Psoas muscle (tissue), 8 donors: ENCODE measurements around the gene HPSE2. TPM values are rescaled to one million over a fixed set of nuclear protein-coding genes. Genes with fewer than 3 reads are reported as not detected.

Source experiments
- ATAC-seq, 4 donors: fragments of 200-7000 bp; cut with Tn5 transposase; one replicate each; pipeline ENCODE4 v1.9.1; 2020; ENCODE audit warnings: moderate library complexity in 3 of 4, mild to moderate bottlenecking in 2 of 4
- DNase-seq, 2 donors: peaks; one replicate each; pipeline ENCODE4 v3.0.0-alpha.2; 2020
- H3K27ac ChIP-seq: fragments of 200-600 bp; one replicate; pipeline ENCODE4 v1.8.0; 2022
- H3K27me3 ChIP-seq, 3 donors: fragments of 200-600 bp in 1 of 3; one replicate each; pipeline versions ENCODE4 v1.6.1 to v1.8.0; 2013 to 2022; ENCODE audit warnings: low read length in 2 of 3, mild to moderate bottlenecking in 2 of 3, moderate library complexity in 1 of 3; ENCODE audit not compliant: insufficient read depth in 3 of 3
- H3K36me3 ChIP-seq, 2 donors: fragments of 200-600 bp in 1 of 2; one replicate each; pipeline versions ENCODE4 v1.6.1 to v1.8.0; 2013 to 2022; ENCODE audit warnings: low read depth in 1 of 2, mild to moderate bottlenecking in 1 of 2, moderate library complexity in 1 of 2; ENCODE audit not compliant: insufficient read depth in 1 of 2
- H3K4me1 ChIP-seq: fragments of 200-600 bp; one replicate; pipeline ENCODE4 v1.8.0; 2022
- H3K4me3 ChIP-seq: fragments of 200-600 bp; one replicate; pipeline ENCODE4 v1.8.0; 2022; ENCODE audit warnings: mild to moderate bottlenecking
- H3K9me3 ChIP-seq: fragments of 200-600 bp; one replicate; pipeline ENCODE4 v1.8.0; 2022
- CTCF ChIP-seq: fragments of 200-600 bp; IDR thresholded peaks from one replicate; pipeline ENCODE4 v1.8.0; 2022; ENCODE audit warnings: antibody characterized with exemption
- WGBS, 3 donors: extraction: QIAGEN DNeasy Blood & Tissue Kit; methylation state at CpG; one replicate each; pipeline versions ENCODE4 v1.1.6 to v1.1.7; 2013; 5-methylcytosine and 5-hydroxymethylcytosine counted together
- intact Hi-C, 2 donors: fragments of 100-400 bp; cut with DNase I; formaldehyde crosslinking; loops; one replicate each; pipeline versions ENCODE4 v1.11.0 to v1.14.2; 2022
- polyA plus RNA-seq, 3 donors: library from polyadenylated mRNA; stranded (reverse); fragments of 200-250 nt; gene quantifications; one replicate each; pipeline ENCODE4 v1.2.3, GENCODE V29; 2013
- total RNA-seq, 4 donors: library from RNA; stranded (reverse); fragmentation: NEBNext Ultra II Directional in 2 of 4; extraction: Animal tissue kit (Norgen Biotek cat#: 25700) in 2 of 4; gene quantifications; one replicate each; pipeline versions ENCODE4 v1.2.1 to v1.2.4, GENCODE V29; 2021 to 2023
- donor health status: healthy with polysubstance abuse.
- donor health status: DM: no; HTN: no; CAD: no; lungs with moderate emphysema.
- donor health status: Bipolar disorder and iron deficiency.
- donor health status: healthy.
- donor health status: DM: yes; HTN: yes; CAD: no.
- donor health status: DM: no; HTN: no; CAD: no.
- donor health status: DM: no; HTN: no; CAD: no.
- donor health status: DM: yes; HTN: yes; CAD: no.

HPSE2 gene
- total and polyA plus RNA-seq, 7 donors, result 0.01 to 0.17 (median 0.03) TPM; not detected in 4

- Histone ChIP-seq H3K27me3 (no peaks in the 10 kb centered on the region), H3K4me3 (no peak overlapping the region), H3K4me1 (no peaks in the 10 kb centered on the region), H3K9me3 (no peaks in the 10 kb centered on the region), H3K27ac (no peak overlapping the region), H3K36me3 (no peaks in the 10 kb centered on the region)
- 80 to 97% (median 85%) methylated on average over 1 of the region's 1 CpG for WGBS, 3 donors
- intact Hi-C loops, result no loop called here
- ATAC-seq, result no peak
- no peak for TF ChIP-seq CTCF
- no peak for DNase-seq
These were observed 349.0 kb downstream of the HPSE2 start for GRCh38 chr10:98886686-98887085.

GRCh38 chr10:98885378-98885777, 350.3 kb downstream of the HPSE2 start:
- H3K4me3 ChIP-seq, result no peak overlapping the region
- no peaks in the 10 kb centered on the region for H3K9me3 ChIP-seq
- intact Hi-C loops, result no loop called here
- H3K27ac ChIP-seq, result no peak overlapping the region
- H3K27me3 ChIP-seq, result no peaks in the 10 kb centered on the region
- no peaks in the 10 kb centered on the region for H3K36me3 ChIP-seq
- ATAC-seq, result no peak
- no peaks in the 10 kb centered on the region for H3K4me1 ChIP-seq
- no peak for TF ChIP-seq CTCF
- no peak for DNase-seq

GRCh38 chr10:98881789-98882188, 353.9 kb downstream of the HPSE2 start:
- no peak for TF ChIP-seq CTCF
- no peak for DNase-seq
- H3K36me3 ChIP-seq, result no peaks in the 10 kb centered on the region
- no peaks in the 10 kb centered on the region for H3K4me1 ChIP-seq
- no peak overlapping the region for H3K4me3 ChIP-seq
- no peaks in the 10 kb centered on the region for H3K9me3 ChIP-seq
- no peaks in the 10 kb centered on the region for H3K27me3 ChIP-seq
- no peak overlapping the region for H3K27ac ChIP-seq
- intact Hi-C loops, result no loop called here
- 76 to 83% (median 81%) methylated on average over 1 of the region's 1 CpG for WGBS, 3 donors
- no peak for ATAC-seq

GRCh38 chr10:98880971-98881370, 354.7 kb downstream of the HPSE2 start:
- no peaks in the 10 kb centered on the region for H3K27me3 ChIP-seq
- H3K27ac ChIP-seq, result no peak overlapping the region
- H3K4me1 ChIP-seq, result no peaks in the 10 kb centered on the region
- TF ChIP-seq CTCF, result no peak
- DNase-seq, result no peak
- WGBS, 3 donors, result 35 to 58% (median 54%) methylated on average over 2 of the region's 2 CpGs
- no peak for ATAC-seq
- intact Hi-C loops, result no loop called here
- H3K4me3 ChIP-seq, result no peak overlapping the region
- no peaks in the 10 kb centered on the region for H3K9me3 ChIP-seq
- H3K36me3 ChIP-seq, result no peaks in the 10 kb centered on the region

- no peak for TF ChIP-seq CTCF
- no peak for ATAC-seq
- no peaks in the 10 kb centered on the region for H3K4me1 ChIP-seq
- H3K27me3 ChIP-seq, result no peaks in the 10 kb centered on the region
- DNase-seq, result no peak
- no peaks in the 10 kb centered on the region for H3K9me3 ChIP-seq
- no peak overlapping the region for H3K27ac ChIP-seq
- 42 to 52% (median 46%) methylated on average over 2 of the region's 2 CpGs for WGBS, 3 donors
- no peak overlapping the region for H3K4me3 ChIP-seq
- no peaks in the 10 kb centered on the region for H3K36me3 ChIP-seq
- intact Hi-C loops, result no loop called here
These were observed 356.7 kb downstream of the HPSE2 start for GRCh38 chr10:98878921-98879320.
